ENCODE measurements around the gene LSM5. TPM values are rescaled to one million over a fixed set of nuclear protein-coding genes. Genes with fewer than 3 reads are reported as not detected.

The LSM5 gene
- total and polyA plus RNA-seq, 2 of the 4 experiments (the other 2 are of a cell fraction), result 5.0 to 26.5 TPM

DNA sequence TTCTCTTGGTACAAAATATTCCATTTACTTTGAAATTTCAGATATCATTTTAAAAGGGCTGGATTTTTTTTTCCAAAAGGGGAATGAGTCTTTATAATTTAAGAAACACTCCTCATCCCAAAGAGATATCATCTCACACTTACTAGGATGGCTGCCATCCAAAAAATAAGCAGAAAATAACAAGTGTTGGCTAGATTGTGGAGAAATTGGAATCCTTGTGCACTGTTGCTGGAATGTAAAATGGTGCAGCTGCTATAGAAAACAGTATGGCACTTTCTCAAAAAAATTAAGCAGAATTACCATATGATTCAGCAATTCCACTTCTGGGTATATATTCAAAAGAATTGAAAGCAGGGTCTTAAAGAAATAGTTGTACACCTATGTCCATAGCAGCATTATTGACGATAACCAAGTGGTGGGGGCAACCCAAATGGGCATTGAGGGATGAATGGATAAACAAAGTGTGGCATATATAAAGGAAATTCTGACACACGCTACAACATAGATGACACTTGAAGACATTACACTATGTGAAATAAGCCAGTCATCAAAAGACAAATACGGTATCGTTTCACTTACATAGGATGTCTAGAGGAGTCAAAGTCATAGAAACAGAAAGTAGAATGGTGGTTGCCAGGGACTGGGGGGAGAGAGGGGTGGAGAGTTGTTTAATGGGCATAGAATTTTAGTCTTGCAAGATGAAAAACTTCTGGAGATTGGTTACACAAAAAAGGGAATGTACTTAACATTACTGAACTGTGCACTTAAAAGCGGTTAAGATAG lies 53.8 kb downstream of the LSM5 start:
- no TSS peak for BruUV-seq (replicated peaks)
- dilution Hi-C loops (cut with HindIII; ENCODE audit: low sequenced_read_pairs, unreplicated experiment), result no loop called here
- Histone ChIP-seq H2AK9ac (replicated peaks; ENCODE audit: low read depth, low read length, poor library complexity) (no peak overlapping the region), H2BK20ac (ENCODE audit: low read depth, low read length) (no peak overlapping the region), H2AK5ac (ENCODE audit: low read depth, low read length) (no peak overlapping the region), H3K36me3 (ENCODE audit: control insufficient read depth, insufficient read depth, low read length) (no peaks in the 10 kb centered on the region), H3K79me1 (ENCODE audit: low read depth in 1 of 2, low read length in 2 of 2) (no peaks in the 10 kb centered on the region), H3K4ac (ENCODE audit: low read depth, low read length) (no peak overlapping the region), H3K27ac (ENCODE audit: insufficient read depth, low read length) (no peak overlapping the region), H3K18ac (ENCODE audit: low read depth, low read length) (no peak overlapping the region), H3K9me1 (ENCODE audit: insufficient read depth, low read length) (no peaks in the 10 kb centered on the region), H3K4me1 (ENCODE audit: control insufficient read depth, insufficient read depth, low read length) (no peaks in the 10 kb centered on the region), H2BK15ac (ENCODE audit: low read depth, low read length) (no peak overlapping the region), H4K20me1 (ENCODE audit: insufficient read depth, low read length) (no peaks in the 10 kb centered on the region), H4K91ac (ENCODE audit: insufficient read depth, low read depth, low read length) (no peak overlapping the region), H3K23ac (ENCODE audit: low read depth, low read length) (no peak overlapping the region), H3K14ac (replicated peaks; ENCODE audit: low read depth, low read length) (no peak overlapping the region), H3K9ac (ENCODE audit: low read depth, low read length) (no peak overlapping the region), H3K4me2 (ENCODE audit: low read depth, low read length) (no peak overlapping the region), H3K56ac (ENCODE audit: extremely low read depth, insufficient read depth, low read length) (no peak overlapping the region), H4K5ac (ENCODE audit: low read depth, low read length) (no peak overlapping the region), H2AFZ (replicated peaks; ENCODE audit: low read length, poor library complexity) (no peak overlapping the region), H3K9me3 (ENCODE audit: control insufficient read depth, insufficient read depth, low read length) (no peaks in the 10 kb centered on the region), H2BK5ac (ENCODE audit: low read depth, low read length, poor library complexity, severe bottlenecking) (no peak overlapping the region), H2BK120ac (ENCODE audit: low read depth, low read length) (no peak overlapping the region), H4K8ac (ENCODE audit: low read depth in 2 of 2, low read length in 2 of 2) (no peak overlapping the region), H3K4me3 (ENCODE audit: insufficient read depth, low read depth, low read length) (no peak overlapping the region), H3K27me3 (ENCODE audit: control insufficient read depth, insufficient read depth, low read length) (no peaks in the 10 kb centered on the region)
- intact Hi-C loops (cut with micrococcal nuclease), result no loop called here
- POLR2A ChIA-PET (ENCODE audit: unreplicated experiment), result no interaction called here
- no peak for ATAC-seq (ENCODE audit: low read depth)
- WGBS, 2 experiments (ENCODE audit: extremely low coverage in 2 of 2, insufficient read length in 1 of 2), result no CpG with 5 or more reads among the region's 5 CpGs
- CTCF ChIA-PET, result no interaction called here
- TF ChIP-seq, protein P1, sequence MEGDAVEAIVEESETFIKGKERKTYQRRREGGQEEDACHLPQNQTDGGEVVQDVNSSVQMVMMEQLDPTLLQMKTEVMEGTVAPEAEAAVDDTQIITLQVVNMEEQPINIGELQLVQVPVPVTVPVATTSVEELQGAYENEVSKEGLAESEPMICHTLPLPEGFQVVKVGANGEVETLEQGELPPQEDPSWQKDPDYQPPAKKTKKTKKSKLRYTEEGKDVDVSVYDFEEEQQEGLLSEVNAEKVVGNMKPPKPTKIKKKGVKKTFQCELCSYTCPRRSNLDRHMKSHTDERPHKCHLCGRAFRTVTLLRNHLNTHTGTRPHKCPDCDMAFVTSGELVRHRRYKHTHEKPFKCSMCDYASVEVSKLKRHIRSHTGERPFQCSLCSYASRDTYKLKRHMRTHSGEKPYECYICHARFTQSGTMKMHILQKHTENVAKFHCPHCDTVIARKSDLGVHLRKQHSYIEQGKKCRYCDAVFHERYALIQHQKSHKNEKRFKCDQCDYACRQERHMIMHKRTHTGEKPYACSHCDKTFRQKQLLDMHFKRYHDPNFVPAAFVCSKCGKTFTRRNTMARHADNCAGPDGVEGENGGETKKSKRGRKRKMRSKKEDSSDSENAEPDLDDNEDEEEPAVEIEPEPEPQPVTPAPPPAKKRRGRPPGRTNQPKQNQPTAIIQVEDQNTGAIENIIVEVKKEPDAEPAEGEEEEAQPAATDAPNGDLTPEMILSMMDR (conservative IDR thresholded peaks at IDR 0.05; ENCODE audit: low read depth, low read length), result no peak
- TF ChIP-seq POLR2A (IDR thresholded peaks at IDR 0.05; ENCODE audit: low read depth, low read length), result no peak
- no peak for TF ChIP-seq CEBPB (IDR thresholded peaks at IDR 0.05; ENCODE audit: low read depth, low read length)
- no peak for TF ChIP-seq MXI1 (IDR thresholded peaks at IDR 0.05; ENCODE audit: borderline replicate concordance, low read depth, low read length)
- TF ChIP-seq FOS (IDR thresholded peaks at IDR 0.05; ENCODE audit: low read depth, low read length), result no peak
- no peak for DNase-seq
- in situ Hi-C loops (cut with MboI; ENCODE audit: low sequenced_read_pairs), result no loop called here

Other genes with a start within 250 kb of the LSM5 start
- 21.7 and 23.6 TPM in 2 replicates for gene AVL9, start 5.1 kb upstream of the LSM5 start, total RNA-seq (2012; rRNA removed)
- gene AVL9, start 5.1 kb upstream of the LSM5 start, polyA plus RNA-seq (2012; rRNA removed), result 8.8 and 13.1 TPM in 2 replicates